Stimulated activated CD8-positive, alpha-beta memory T cell treated with anti-CD3 and anti-CD28 coated beads, Interleukin-12 subunit alpha, Interleukin-12 subunit beta, amount 100 ng/mL, for 4 hours (primary cell): ENCODE data around the gene RIPK4.
"Not testable (repeated sequence)": the region's sequence is repeated elsewhere in the genome, so short reads cannot be mapped to it uniquely, and the experiment has no call there.

Source experiments
- DNase-seq: peaks from one replicate; pipeline ENCODE4 v3.0.0-alpha.2; 2020; ENCODE audit warnings: low read depth

RIPK4 gene

DNA sequence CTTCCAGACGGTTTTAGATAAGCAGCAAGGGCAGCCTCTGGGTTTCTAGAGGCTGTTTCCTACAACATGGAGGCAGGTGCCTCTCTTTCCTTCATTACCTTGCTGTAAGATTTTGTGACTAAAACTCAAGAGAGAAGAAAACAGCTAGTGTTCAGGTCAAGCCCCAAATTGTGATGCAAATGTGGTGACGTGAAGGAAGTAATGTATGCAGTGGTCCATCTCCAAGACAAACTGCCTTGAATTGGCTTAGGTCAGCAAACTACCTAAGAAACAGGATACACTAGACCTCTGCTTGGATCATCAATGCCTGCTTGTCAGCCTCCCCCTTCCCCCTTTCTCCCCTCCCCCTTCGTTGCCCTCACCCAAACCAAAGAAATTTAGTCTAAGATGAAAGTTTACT, 28.9 kb upstream of the RIPK4 start:
- DNase-seq, result no peak

GRCh38 chr21:41794600-41794999, 27.7 kb upstream of the RIPK4 start:
- no peak for DNase-seq

- no peak for DNase-seq
These were observed 25.9 kb upstream of the RIPK4 start for GRCh38 chr21:41792711-41793110.

DNA sequence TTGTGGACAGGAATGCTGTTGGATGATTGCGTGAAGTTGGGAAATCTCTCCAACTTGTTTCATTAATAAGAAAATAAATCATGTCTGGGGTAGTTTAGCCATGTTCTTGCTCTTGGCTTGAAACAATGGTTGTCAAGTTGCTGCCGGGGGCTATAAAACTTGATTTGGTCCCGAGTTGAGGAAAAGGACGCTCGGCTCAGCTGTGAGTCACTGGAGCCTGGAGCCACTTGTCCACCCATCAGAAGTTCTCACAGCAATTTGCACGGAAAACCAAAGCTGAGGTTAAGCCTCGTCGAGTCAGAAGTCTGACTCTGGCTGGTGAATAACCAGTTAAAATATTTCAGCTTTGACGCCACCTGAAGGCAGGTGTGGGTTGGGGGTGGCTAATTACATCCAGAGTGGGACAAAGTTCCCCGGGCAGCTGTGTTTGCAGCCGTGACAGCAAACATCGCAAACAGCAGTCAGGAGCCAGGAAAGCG, 19.7 kb upstream of the RIPK4 start:
- no peak for DNase-seq

DNA sequence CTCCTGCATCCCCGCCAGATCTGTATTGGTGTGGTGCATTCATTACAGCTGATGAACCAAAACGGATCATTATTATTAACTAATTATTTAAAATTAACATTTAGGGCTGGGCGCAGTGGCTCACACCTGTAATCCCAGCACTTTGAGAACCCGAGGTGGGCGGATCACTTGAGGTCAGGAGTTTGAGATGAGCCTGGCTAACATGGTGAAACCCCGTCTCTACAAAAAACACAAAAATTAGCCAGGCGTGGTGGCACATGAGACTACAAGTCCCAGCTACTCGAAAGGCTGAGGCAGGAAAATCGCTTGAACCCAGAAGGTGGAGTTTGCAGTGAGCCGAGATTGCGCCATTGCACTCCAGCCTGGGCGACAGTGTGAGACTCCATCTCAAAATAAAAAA, 18.4 kb upstream of the RIPK4 start:
- not testable (repeated sequence) for DNase-seq

GRCh38 chr21:41784456-41785102, 17.7 kb upstream of the RIPK4 start:
- no peak for DNase-seq

- no peak for DNase-seq
These were observed 16.8 kb upstream of the RIPK4 start for GRCh38 chr21:41783476-41784180.

GRCh38 chr21:41781050-41781410, 14.2 kb upstream of the RIPK4 start:
- no peak for DNase-seq

- no peak for DNase-seq
These were observed 13.6 kb upstream of the RIPK4 start for GRCh38 chr21:41780337-41781049.

- DNase-seq, result no peak
These were observed 12.8 kb upstream of the RIPK4 start for GRCh38 chr21:41779659-41780058.

DNA sequence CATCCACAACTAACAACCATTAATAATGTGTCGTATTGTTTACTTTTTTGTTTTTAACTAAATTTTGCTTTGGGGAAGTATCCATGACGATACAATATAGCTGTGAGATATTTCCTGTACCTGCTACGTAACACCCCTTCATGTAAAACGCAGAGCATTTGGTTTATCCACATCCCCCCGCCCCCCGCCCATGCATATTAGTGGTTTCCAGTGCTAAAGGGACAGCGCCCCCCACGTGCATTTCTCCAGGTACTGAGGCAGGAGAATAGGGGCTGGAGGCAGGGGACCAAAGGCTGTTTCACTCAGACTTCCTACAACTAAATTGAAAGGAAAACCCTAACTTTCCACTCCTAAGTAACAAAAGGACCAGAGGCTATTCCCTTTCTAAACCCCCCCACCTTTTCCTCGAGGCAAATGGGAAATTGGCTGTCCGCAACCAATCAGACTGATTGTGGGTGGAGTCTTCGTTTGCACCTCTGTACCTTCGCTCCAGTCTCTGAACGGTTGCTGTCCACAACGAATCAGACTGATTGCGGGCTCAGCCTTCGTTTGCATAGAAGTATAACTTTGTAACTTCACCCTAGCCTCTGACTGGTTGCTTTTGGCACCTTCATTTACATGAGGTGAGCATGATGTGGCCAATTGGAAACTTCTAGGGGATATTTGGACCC, 12.2 kb upstream of the RIPK4 start:
- no peak for DNase-seq

DNA sequence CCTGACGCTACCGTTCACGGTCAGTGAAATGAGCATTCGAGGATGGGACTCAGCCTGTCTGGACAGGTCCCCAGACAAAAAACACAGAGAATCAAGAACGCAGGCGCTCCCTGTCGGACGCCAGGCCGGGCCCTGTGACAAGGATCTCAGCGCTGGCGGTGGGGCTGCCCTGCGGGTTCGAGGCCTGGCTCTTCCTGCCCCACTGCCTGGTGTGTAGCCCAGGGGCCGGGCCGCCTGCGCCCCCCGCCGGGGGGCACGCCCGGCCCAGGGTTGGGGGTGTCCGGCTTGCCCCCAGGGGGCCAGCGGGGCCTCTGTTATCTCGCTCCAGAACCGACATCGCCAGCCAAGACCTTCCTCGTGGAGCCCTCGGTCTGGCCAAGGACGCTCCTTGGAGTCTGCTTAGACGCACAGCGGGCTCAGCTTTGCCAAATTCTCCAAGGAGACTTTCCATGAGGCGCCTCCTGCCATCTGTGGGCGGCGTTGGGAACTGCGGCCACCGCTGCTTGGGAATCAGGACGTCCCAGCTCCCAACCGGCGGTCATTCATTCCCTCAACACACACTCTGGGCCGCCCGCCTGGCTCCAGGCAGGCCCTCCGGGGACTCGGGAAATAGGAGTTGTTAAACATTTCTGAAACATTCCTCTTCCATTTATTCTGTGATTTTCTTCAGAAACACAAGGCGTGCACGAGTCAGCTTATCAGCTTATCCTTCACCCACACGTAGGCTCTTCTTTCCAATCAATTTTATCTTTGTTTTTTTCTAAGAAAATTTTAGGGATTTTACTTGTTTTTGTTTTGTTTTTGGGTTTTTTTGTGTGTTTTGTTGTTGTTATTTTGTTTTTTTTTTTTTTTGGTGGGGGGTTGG, 11.3 kb upstream of the RIPK4 start:
- no peak for DNase-seq

GRCh38 chr21:41776778-41777177, 9.9 kb upstream of the RIPK4 start:
- no peak for DNase-seq

DNA sequence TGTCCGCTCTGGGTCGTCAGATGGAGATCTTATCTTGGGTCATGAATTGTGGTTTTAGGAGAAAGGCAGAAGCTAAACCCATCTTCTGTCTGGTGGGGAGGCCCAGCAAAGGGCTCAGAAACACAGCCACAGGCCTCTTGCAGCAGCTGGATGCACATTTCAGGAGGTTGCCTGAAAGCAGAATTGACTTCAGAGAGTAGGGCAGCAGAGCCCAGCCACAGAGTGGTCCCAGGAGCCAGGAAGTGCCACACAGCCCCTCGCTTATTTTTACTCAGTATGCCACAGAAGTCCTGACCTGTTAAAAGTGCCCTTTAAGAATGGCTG, 8.3 kb upstream of the RIPK4 start:
- DNase-seq, result no peak

- DNase-seq, result no peak
These were observed 7.8 kb upstream of the RIPK4 start for GRCh38 chr21:41774467-41775148.

- DNase-seq, result no peak
These were observed 5.7 kb upstream of the RIPK4 start for GRCh38 chr21:41772351-41773080.

DNA sequence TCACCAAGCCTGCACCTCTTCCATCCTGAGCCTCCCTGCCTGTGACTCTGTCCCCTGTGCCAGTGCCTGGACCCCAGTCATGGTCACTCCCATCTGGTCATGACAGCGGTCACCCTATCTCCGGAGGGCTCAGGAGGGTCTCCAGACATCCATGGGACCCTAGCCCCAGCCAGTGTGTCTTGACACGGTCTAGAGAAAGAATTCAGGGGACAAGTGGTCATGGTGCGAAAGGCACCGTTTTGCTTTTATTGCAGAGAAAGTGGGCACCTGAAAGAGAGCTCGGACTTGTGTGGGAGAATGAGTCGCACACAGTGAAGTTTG, 4.7 kb upstream of the RIPK4 start:
- DNase-seq, result no peak

DNA sequence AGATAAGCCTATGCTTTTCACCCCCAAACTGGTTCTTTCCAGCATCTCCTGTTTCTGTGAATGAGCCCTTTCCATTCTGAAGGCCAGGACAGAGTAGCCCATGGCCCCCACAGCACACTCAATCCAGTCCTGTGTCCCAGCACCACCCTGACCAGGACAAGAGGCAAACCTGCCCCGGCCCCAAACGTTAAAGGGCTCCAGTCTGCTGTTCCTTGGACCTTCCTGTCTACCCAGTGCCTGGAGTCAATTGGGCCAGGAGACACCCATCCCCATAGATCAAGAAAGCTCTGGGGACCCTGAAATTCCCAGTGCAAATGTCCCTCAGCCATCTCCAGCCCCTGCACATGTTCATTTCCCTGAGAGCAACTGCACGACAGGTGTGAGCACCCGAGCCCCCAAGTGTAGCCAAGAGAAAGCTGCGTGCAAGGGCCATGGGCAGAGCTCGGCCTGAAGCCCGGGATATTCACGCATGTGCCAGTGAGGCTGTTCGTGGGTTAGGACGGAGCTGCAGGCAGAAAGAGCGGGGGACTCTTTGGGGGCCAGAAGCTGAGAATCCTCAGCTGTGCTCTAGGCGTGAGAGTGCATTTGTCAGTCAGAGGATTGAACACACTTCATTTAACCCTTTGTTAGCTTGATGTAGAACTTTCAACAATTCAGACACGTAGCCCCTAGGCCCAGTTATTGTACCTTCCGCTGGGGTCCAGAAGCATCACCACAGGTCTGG, 4.2 kb upstream of the RIPK4 start:
- no peak for DNase-seq

DNA sequence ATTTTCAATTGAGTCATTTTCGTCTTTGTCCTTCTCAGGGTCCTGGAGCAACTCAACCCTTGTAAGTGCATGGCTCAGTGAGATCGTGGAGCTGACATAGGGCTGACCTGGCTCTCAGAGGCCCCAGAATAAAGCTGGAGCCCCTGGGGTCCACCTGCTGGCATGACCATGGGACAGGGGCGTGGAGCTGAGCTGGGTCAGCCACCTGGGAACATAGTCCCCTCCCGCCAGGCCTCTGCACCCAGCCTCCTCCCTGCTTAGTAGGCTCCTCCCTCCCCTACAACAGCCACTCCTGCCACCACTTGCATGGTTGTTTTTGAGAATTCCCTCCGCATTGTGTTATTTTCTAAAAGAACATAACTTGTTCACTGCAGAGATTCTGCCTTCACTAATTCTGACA, 3.1 kb upstream of the RIPK4 start:
- no peak for DNase-seq

DNA sequence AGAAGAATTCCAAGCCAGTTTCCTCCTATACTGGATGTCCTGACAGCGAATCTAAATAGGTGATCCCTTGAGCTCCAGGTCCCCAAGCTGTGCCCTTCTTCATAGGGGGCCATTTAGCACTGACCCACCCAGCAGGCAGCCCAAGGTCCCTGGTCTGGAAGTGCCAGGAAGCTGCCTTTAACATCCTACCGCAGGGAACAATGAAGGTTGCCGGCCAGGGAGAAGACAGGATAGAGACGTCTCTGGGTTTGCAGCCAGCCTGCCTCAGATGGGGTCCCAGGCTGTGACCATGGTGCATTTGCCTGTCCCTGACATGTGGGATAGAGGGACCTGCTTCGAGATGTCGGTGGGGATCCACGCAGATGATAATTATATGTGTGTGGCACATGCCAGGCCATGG, 2.7 kb upstream of the RIPK4 start:
- DNase-seq, result no peak
